ENCODE measurements around the gene AMBN.

AMBN gene

DNA sequence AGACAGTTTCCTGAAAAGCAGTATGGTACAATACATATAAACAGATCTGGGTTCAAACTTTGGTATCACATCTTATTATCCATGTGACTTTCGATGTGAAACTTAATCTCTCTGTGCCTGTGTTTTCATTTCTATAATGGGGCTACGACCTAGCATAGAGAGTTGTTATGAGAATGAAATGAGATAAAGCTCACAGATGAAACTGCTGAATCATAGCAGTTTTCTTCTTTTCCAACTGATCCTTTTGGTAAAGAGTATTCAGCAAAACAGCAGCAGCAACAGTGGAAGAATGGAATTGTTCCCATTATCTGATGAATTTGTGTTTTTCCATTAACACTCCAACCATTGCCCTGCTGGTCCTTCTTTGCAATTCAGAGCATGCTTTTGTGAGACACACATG, 16.3 kb downstream of the AMBN start:
- no peak overlapping the region for H3K27ac ChIP-seq
- no peak for TF ChIP-seq ZFX (IDR thresholded peaks at IDR 0.05)
- TF ChIP-seq, protein P1, sequence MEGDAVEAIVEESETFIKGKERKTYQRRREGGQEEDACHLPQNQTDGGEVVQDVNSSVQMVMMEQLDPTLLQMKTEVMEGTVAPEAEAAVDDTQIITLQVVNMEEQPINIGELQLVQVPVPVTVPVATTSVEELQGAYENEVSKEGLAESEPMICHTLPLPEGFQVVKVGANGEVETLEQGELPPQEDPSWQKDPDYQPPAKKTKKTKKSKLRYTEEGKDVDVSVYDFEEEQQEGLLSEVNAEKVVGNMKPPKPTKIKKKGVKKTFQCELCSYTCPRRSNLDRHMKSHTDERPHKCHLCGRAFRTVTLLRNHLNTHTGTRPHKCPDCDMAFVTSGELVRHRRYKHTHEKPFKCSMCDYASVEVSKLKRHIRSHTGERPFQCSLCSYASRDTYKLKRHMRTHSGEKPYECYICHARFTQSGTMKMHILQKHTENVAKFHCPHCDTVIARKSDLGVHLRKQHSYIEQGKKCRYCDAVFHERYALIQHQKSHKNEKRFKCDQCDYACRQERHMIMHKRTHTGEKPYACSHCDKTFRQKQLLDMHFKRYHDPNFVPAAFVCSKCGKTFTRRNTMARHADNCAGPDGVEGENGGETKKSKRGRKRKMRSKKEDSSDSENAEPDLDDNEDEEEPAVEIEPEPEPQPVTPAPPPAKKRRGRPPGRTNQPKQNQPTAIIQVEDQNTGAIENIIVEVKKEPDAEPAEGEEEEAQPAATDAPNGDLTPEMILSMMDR (conservative IDR thresholded peaks at IDR 0.05), result no peak

DNA sequence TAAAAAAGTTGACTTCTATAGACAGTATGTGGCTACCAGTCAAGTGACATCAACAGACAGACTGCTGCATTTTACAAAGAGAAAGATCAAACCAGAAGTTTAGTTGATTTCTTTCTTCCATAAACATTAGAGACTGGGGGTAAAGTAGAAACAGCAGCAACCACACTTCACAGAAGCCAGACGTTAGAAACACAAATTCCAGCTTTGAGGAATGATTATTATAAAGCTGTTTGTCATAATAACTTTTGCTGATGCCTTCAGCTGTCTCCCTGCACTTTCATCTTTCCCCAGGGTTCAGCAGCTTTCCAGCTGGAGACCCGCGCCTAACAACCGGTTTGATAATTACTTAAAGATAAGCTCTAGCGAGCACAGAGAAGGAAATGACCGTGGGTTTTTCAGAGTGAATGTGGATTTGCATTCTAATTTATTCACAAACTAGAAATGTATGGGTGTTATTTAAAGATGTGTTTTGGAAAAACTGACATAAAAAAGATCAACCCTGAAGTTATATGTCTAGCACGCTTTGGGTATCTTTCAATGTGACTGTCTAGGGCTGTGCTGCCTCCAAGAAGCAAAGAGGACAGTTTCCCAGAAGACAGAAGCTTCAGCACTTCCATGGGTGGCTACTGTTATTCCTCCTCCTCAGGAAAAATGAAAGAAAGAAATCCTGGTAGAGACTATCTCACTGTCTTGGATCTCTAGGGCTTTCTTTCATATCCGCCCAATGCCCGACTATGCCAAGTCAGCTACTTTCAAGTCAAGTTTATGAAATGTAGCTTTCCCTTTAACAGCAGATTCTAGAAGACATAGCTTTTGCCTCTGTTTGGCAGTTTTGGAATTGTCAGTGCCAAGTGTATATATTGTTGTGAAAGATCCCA, 21.5 kb downstream of the AMBN start:
- no peak for TF ChIP-seq ZFX (IDR thresholded peaks at IDR 0.05)
- TF ChIP-seq, protein P1 (conservative IDR thresholded peaks at IDR 0.05), result no peak
- no peak overlapping the region for H3K27ac ChIP-seq

- no peak overlapping the region for H3K27ac ChIP-seq
- TF ChIP-seq, protein P1 (conservative IDR thresholded peaks at IDR 0.05), result no peak
Observed at GRCh38 chr4:70614184-70614555, 22.1 kb downstream of the AMBN start.

DNA sequence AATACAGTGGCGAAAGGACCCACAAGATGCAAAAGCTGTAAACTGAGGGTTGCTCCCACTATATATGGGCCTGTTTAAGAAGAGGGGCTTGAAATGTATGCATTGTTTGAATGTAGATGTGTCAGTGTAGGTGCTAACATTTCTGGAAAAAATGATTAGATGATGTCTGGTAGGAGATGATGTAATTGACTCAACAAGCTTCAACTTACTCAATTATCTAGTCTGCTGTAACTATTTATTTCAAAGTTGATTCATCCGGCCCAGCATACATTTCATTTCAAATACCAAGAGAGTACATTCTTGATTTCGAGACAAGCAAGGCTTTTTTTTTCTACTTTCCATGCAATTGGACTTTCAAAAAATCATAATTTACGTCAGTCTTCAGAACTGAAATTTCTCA, 27.2 kb downstream of the AMBN start:
- no peak overlapping the region for H3K27ac ChIP-seq
- TF ChIP-seq, protein P1 (conservative IDR thresholded peaks at IDR 0.05), result no peak
- TF ChIP-seq ZFX (IDR thresholded peaks at IDR 0.05), result no peak

GRCh38 chr4:70619778-70620177, 27.7 kb downstream of the AMBN start:
- TF ChIP-seq ZFX (IDR thresholded peaks at IDR 0.05), result no peak
- TF ChIP-seq, protein P1 (conservative IDR thresholded peaks at IDR 0.05), result no peak
- no peak overlapping the region for H3K27ac ChIP-seq

- H3K27ac ChIP-seq, result no peak overlapping the region
- TF ChIP-seq, protein P1 (conservative IDR thresholded peaks at IDR 0.05), result no peak
- TF ChIP-seq ZFX (IDR thresholded peaks at IDR 0.05), result no peak
Observed at GRCh38 chr4:70623323-70623722, 31.3 kb downstream of the AMBN start.

- TF ChIP-seq ZFX (IDR thresholded peaks at IDR 0.05), result no peak
- TF ChIP-seq, protein P1 (conservative IDR thresholded peaks at IDR 0.05), result no peak
- H3K27ac ChIP-seq, result no peak overlapping the region
Observed at GRCh38 chr4:70624226-70624793, 32.3 kb downstream of the AMBN start.

Data from C4-2B (cell line).